Measurements from ENCODE around the gene LRAT. TPM values are rescaled to one million over a fixed set of nuclear protein-coding genes. Genes with fewer than 3 reads are reported as not detected.

The LRAT gene
- total and polyA plus RNA-seq, 2 of the 13 experiments (the other 11 are each of a cell fraction or from before 2014, with no cell fraction given): 0.11 TPM; not detected in 1

GRCh38 chr4:154736770-154737169 lies 7.0 kb upstream of the LRAT start (continued):
- TF ChIP-seq ZNF790 (CRISPR knock-in tag; IDR thresholded peaks at IDR 0.05; ENCODE audit: borderline replicate concordance): no peak
- TF ChIP-seq ZNF564 (CRISPR knock-in tag; IDR thresholded peaks at IDR 0.05): no peak
- no peak for TF ChIP-seq SP1 (IDR thresholded peaks at IDR 0.05)
- TF ChIP-seq SP1 (CRISPR knock-in tag; IDR thresholded peaks at IDR 0.05): no peak

GRCh38 chr4:154738426-154738825 lies 5.4 kb upstream of the LRAT start:
- in situ Hi-C loops (cut with HindIII; ENCODE audit: extremely low pct_ligation_motif_present, low pct_unique_long_range_greater_than_20kb): no loop called here
- no peaks in the 10 kb centered on the region for H4K20me1 ChIP-seq (ENCODE audit: insufficient read depth, low read length)
- POLR2A ChIA-PET: no interaction called here
- DNase-seq (ENCODE audit: low spot score): no peak
- H3K9ac ChIP-seq (ENCODE audit: insufficient read depth, low read depth, low read length): no peak overlapping the region
- no peak for ATAC-seq
- no peak overlapping the region for H3K4me2 ChIP-seq (ENCODE audit: low read depth, low read length)
- H3K4me3 ChIP-seq (replicated peaks in 1 of 3; ENCODE audit: insufficient read depth in 1 of 3, low read depth in 2 of 3, low read length in 3 of 3): no peak overlapping the region
- peaks cover 3 to 9% of the 10 kb centered on the region in 2 experiments; a peak in 3 of 5 replicates for H3K27me3 ChIP-seq (ENCODE audit: control insufficient read depth in 1 of 2, insufficient read depth in 2 of 2, low read length in 2 of 2)
- WGBS (ENCODE audit: low lambda C conversion rate): 0% methylated on average over 2 of the region's 2 CpGs
- no peaks in the 10 kb centered on the region for H3K9me3 ChIP-seq (ENCODE audit: low read length)
- no peaks in the 10 kb centered on the region for H3K4me1 ChIP-seq (ENCODE audit: insufficient read depth, low read length)
- CTCF ChIA-PET (ENCODE audit: low intra/inter-chr PET ratio, low total read pairs): no interaction called here
- H2AFZ ChIP-seq (ENCODE audit: low read length): no peak overlapping the region
- intact Hi-C loops (cut with micrococcal nuclease; ENCODE audit: unreplicated experiment): no loop called here
- no peaks in the 10 kb centered on the region for H3K36me3 ChIP-seq (replicated peaks in 1 of 2; ENCODE audit: control insufficient read depth in 1 of 2, insufficient read depth in 2 of 2, low read length in 2 of 2)
- no peak for FAIRE-seq
- H3K79me2 ChIP-seq (ENCODE audit: insufficient read depth, low read length): no peaks in the 10 kb centered on the region
- H3K27ac ChIP-seq (ENCODE audit: extremely low read length, insufficient read depth, low read length): no peak overlapping the region
- BruUV-seq (replicated peaks): no TSS peak
- TF ChIP-seq TAF1 (CRISPR knock-in tag; IDR thresholded peaks at IDR 0.05): no peak
- no peak for TF ChIP-seq SNAPC4 (CRISPR knock-in tag; IDR thresholded peaks at IDR 0.05)
- no peak for TF ChIP-seq CENPX (CRISPR knock-in tag; IDR thresholded peaks at IDR 0.05)
- no peak for TF ChIP-seq MED13 (CRISPR knock-in tag; IDR thresholded peaks at IDR 0.05)
- no peak for TF ChIP-seq PAF1 (CRISPR knock-in tag; IDR thresholded peaks at IDR 0.05)
- TF ChIP-seq HINFP (CRISPR knock-in tag; IDR thresholded peaks at IDR 0.05; ENCODE audit: low read depth): no peak
- no peak for TF ChIP-seq ELF4 (CRISPR knock-in tag; IDR thresholded peaks at IDR 0.05; ENCODE audit: borderline replicate concordance)
- TF ChIP-seq SUZ12 (IDR thresholded peaks at IDR 0.05; ENCODE audit: low read depth, low read length): no peak
- TF ChIP-seq E2F2 (CRISPR knock-in tag; IDR thresholded peaks at IDR 0.05; ENCODE audit: borderline replicate concordance): no peak
- TF ChIP-seq ZC3H4 (CRISPR knock-in tag; IDR thresholded peaks at IDR 0.05; ENCODE audit: borderline replicate concordance): no peak
- TF ChIP-seq RARG (CRISPR knock-in tag; IDR thresholded peaks at IDR 0.05; ENCODE audit: low read depth): no peak
- TF ChIP-seq ZNF788 (CRISPR knock-in tag; IDR thresholded peaks at IDR 0.05; ENCODE audit: borderline replicate concordance): no peak
- no peak for TF ChIP-seq PAX8 (CRISPR knock-in tag; IDR thresholded peaks at IDR 0.05; ENCODE audit: borderline replicate concordance)
- no peak for TF ChIP-seq ZFX (CRISPR knock-in tag; IDR thresholded peaks at IDR 0.05; ENCODE audit: low read depth)

Measured in HepG2 (cell line).